Endothelial cell of umbilical vein (primary cell): ENCODE data around the gene TPST1. TPM values are rescaled to one million over a fixed set of nuclear protein-coding genes. Genes with fewer than 3 reads are reported as not detected.

Source experiments
- BruUV-seq: library from RNA; stranded (reverse); fragments of 400-500 nt; replicated peaks from 2 replicates; lab custom pipeline; 2021; lab: Mats Ljungman, UMichigan
- CTCF ChIA-PET: fragments of 300-600, 350-600 bp; sonication (Branson Sonifier 250); formaldehyde crosslinking; loops from one replicate; lab custom pipeline; 2021; ENCODE audit warnings: antibody characterized with exemption, inconsistent platforms; lab: Charles Lee
- POLR2A ChIA-PET: fragments of 300-600, 350-600 bp; sonication (Branson Sonifier 250); formaldehyde crosslinking; loops from one replicate; lab custom pipeline; 2021; ENCODE audit warnings: antibody characterized with exemption, inconsistent platforms; lab: Charles Lee
- DNase-seq: peaks from one replicate; pipeline ENCODE4 v3.0.0-alpha.2; 2011; ENCODE audit warnings: low read depth, low spot score
- FAIRE-seq: peaks from 2 replicates; lab custom pipeline; 2011; peaks lifted over from hg19 to GRCh38; lab: Jason Lieb, UNC
- H2AFZ ChIP-seq: 2 replicates; pipeline ENCODE4 v1.6.0; 2012; ENCODE audit warnings: low read depth, low read length, control low read depth, inconsistent platforms
- H3K27ac ChIP-seq: 2 replicates; pipeline ENCODE4 v1.5.1; 2011; ENCODE audit warnings: low read depth, mild to moderate bottlenecking, control low read depth, low read length, moderate library complexity; ENCODE audit not compliant: insufficient read depth
- H3K27me3 ChIP-seq, 2 experiments: 2 replicates each; pipeline versions ENCODE4 v1.6.0 to v1.6.1; 2011; ENCODE audit warnings: low read length in 2 of 2, mixed read lengths in 1 of 2; ENCODE audit not compliant: control insufficient read depth in 2 of 2, insufficient read depth in 2 of 2
- H3K36me3 ChIP-seq, 2 experiments: 2 replicates in 1 of 2; 3 replicates in 1 of 2; pipeline ENCODE4 v1.5.1; 2011; ENCODE audit warnings: low read length in 2 of 2, mild to moderate bottlenecking in 1 of 2, moderate library complexity in 1 of 2; ENCODE audit not compliant: control insufficient read depth in 2 of 2, insufficient read depth in 2 of 2; ENCODE audit errors: extremely low read depth in 1 of 2
- H3K4me1 ChIP-seq: 3 replicates; pipeline ENCODE4 v1.5.1; 2011; ENCODE audit warnings: mild to moderate bottlenecking, low read length; ENCODE audit not compliant: control insufficient read depth, insufficient read depth; ENCODE audit errors: extremely low read depth
- H3K4me2 ChIP-seq: 2 replicates; pipeline ENCODE4 v1.6.1; 2011; ENCODE audit warnings: low read length, control low read depth, mixed read lengths; ENCODE audit not compliant: insufficient read depth
- H3K4me3 ChIP-seq, 3 experiments: fragments of 200-600 bp in 1 of 3; sonication (generic), shearing (Covaris generic) in 1 of 3; replicated peaks in 1 of 3; 2 replicates each; pipeline ENCODE4 v1.5.1; 2011 to 2016; ENCODE audit warnings: control low read depth in 3 of 3, low read length in 3 of 3, mild to moderate bottlenecking in 2 of 3, inconsistent platforms in 1 of 3, low read depth in 1 of 3, moderate library complexity in 1 of 3; ENCODE audit not compliant: insufficient read depth in 1 of 3
- H3K79me2 ChIP-seq: 2 replicates; pipeline ENCODE4 v1.6.0; 2012; ENCODE audit warnings: low read length, inconsistent platforms; ENCODE audit not compliant: control insufficient read depth, insufficient read depth
- H3K9ac ChIP-seq: replicated peaks from 2 replicates; pipeline ENCODE3; 2011; ENCODE audit warnings: low read length, control low read depth; ENCODE audit not compliant: insufficient read depth; ENCODE audit errors: extremely low read depth
- H3K9me1 ChIP-seq: replicated peaks from 3 replicates; pipeline ENCODE4 v1.6.0; 2011; ENCODE audit warnings: mild to moderate bottlenecking, low read length; ENCODE audit not compliant: control insufficient read depth, insufficient read depth; ENCODE audit errors: extremely low read depth
- H3K9me3 ChIP-seq: replicated peaks from 2 replicates; pipeline ENCODE4 v1.5.1; 2012; ENCODE audit warnings: low read length, inconsistent platforms; ENCODE audit not compliant: control insufficient read depth, insufficient read depth
- H4K20me1 ChIP-seq: replicated peaks from 2 replicates; pipeline ENCODE3; 2011; ENCODE audit warnings: mild to moderate bottlenecking, low read length; ENCODE audit not compliant: control insufficient read depth, insufficient read depth; ENCODE audit errors: extremely low read depth
- CTCF ChIP-seq, 2 donors: IDR thresholded peaks; 1 replicate in 1 of 2; 2 replicates in 1 of 2; pipeline ENCODE4 v1.5.1; 2011; ENCODE audit warnings: low read length in 2 of 2, mild to moderate bottlenecking in 2 of 2, moderate library complexity in 2 of 2, control low read depth in 1 of 2, inconsistent platforms in 1 of 2, low read depth in 1 of 2; ENCODE audit not compliant: insufficient read depth in 1 of 2; ENCODE audit errors: extremely low read depth in 1 of 2
- EZH2 ChIP-seq: IDR thresholded peaks from 2 replicates; pipeline ENCODE4 v1.6.1; 2012; ENCODE audit warnings: borderline replicate concordance, low read depth, mild to moderate bottlenecking, moderate library complexity, low read length, inconsistent platforms; ENCODE audit not compliant: severe bottlenecking
- FOS ChIP-seq: IDR thresholded peaks from 2 replicates; pipeline ENCODE4 v1.6.1; 2011; ENCODE audit warnings: mild to moderate bottlenecking, low read length, moderate library complexity, borderline replicate concordance; ENCODE audit not compliant: insufficient read depth
- GATA2 ChIP-seq: IDR thresholded peaks from 2 replicates; pipeline ENCODE4 v1.7.0; 2011; ENCODE audit warnings: low read depth, mild to moderate bottlenecking, moderate library complexity, mixed read lengths, low read length; ENCODE audit not compliant: insufficient read length, insufficient read depth
- JUN ChIP-seq: IDR thresholded peaks from 2 replicates; pipeline ENCODE4 v1.6.1; 2011; ENCODE audit warnings: borderline replicate concordance, low read depth; ENCODE audit not compliant: insufficient read length, insufficient read depth
- MAX ChIP-seq: IDR thresholded peaks from 2 replicates; pipeline ENCODE4 v1.6.1; 2011; ENCODE audit not compliant: insufficient read depth, insufficient read length
- MYC ChIP-seq: IDR thresholded peaks from one replicate; pipeline ENCODE4 v1.6.1; 2011; ENCODE audit warnings: mild to moderate bottlenecking, low read depth, low read length
- POLR2A ChIP-seq: IDR thresholded peaks from 2 replicates; pipeline ENCODE4 v1.6.1; 2012; ENCODE audit warnings: low read depth, mild to moderate bottlenecking, control low read depth, low read length
- POLR2AphosphoS5 ChIP-seq: IDR thresholded peaks from 2 replicates; pipeline ENCODE4 v1.6.1; 2012; ENCODE audit warnings: low read depth, mild to moderate bottlenecking, control low read depth, low read length, moderate library complexity; ENCODE audit not compliant: insufficient read depth
- dilution Hi-C: fragments of 300-500 bp; cut with MboI; formaldehyde crosslinking; loops from one replicate; pipeline ENCODE4 v1.15.0; 2019; ENCODE audit warnings: low sequenced_read_pairs; ENCODE audit not compliant: extremely low pct_ligation_motif_present
- intact Hi-C: fragments of 100-400 bp; cut with micrococcal nuclease; formaldehyde crosslinking; loops from one replicate; pipeline ENCODE4 v1.10.0; 2022
- polyA plus RNA-seq, 4 experiments: library from polyadenylated mRNA; depleted of rRNA in 3 of 4; stranded (reverse) in 3 of 4; unstranded in 1 of 4; fragments of >200 nt; gene quantifications; 2 replicates each; pipeline versions ENCODE4 v1.2.1 to v1.2.3, GENCODE V29; 2011 to 2012; ENCODE audit warnings: missing spikeins in 1 of 4
- total RNA-seq: library from RNA; stranded (reverse); gene quantifications from 2 replicates; pipeline ENCODE4 v1.2.3, GENCODE V29; 2021

TPST1 gene
- total and polyA plus RNA-seq, 2 donors (not counting 3 experiments of a cell fraction or from before 2014, with no cell fraction given) = 18.7 to 21.0 TPM

- DNase-seq (no peak), FAIRE-seq (no peak)
- no peaks in the 10 kb centered on the region for H3K79me2 ChIP-seq
- H3K9me1 ChIP-seq = no peaks in the 10 kb centered on the region
- no peak overlapping the region for H3K9ac ChIP-seq
- no peak for TF ChIP-seq EZH2
- ChIA-PET CTCF (interaction anchor here (1.0 to 1.2 kb wide), 2 partner anchors 11 to 16 kb away, joined by 3 read pairs; no protein-coding TSS in a partner anchor), POLR2A (interaction anchor here (0.6 kb wide), 1 partner anchor 20 kb away, joined by 4 read pairs; no protein-coding TSS in a partner anchor)
- no peak overlapping the region for H3K4me2 ChIP-seq
- H3K4me3 ChIP-seq = no peak overlapping the region
- intact Hi-C loops (no loop called here), dilution Hi-C loops (no loop called here)
- no peak overlapping the region for H2AFZ ChIP-seq
- no peaks in the 10 kb centered on the region for H3K36me3 ChIP-seq
- H4K20me1 ChIP-seq = no peaks in the 10 kb centered on the region
- no peaks in the 10 kb centered on the region for H3K9me3 ChIP-seq
- no TSS peak for BruUV-seq
- no peaks in the 10 kb centered on the region for H3K4me1 ChIP-seq
- no peak overlapping the region for H3K27ac ChIP-seq
- H3K27me3 ChIP-seq = no peaks in the 10 kb centered on the region
These were observed 19.4 kb upstream of the TPST1 start for GRCh38 chr7:66185680-66186187.

- POLR2A ChIA-PET = no interaction called here
These were observed 18.1 kb upstream of the TPST1 start for GRCh38 chr7:66186991-66187390.

More at GRCh38 chr7:66186991-66187390, 18.1 kb upstream of the TPST1 start:
- FAIRE-seq (no peak), DNase-seq (no peak)
- Histone ChIP-seq H3K9me3 (no peaks in the 10 kb centered on the region), H3K9me1 (no peaks in the 10 kb centered on the region), H3K27ac (no peak overlapping the region), H3K4me3 (no peak overlapping the region), H3K79me2 (no peaks in the 10 kb centered on the region), H3K4me2 (no peak overlapping the region), H3K4me1 (no peaks in the 10 kb centered on the region), H4K20me1 (no peaks in the 10 kb centered on the region), H3K36me3 (no peaks in the 10 kb centered on the region), H2AFZ (no peak overlapping the region), H3K27me3 (no peaks in the 10 kb centered on the region), H3K9ac (no peak overlapping the region)
- intact Hi-C loops (no loop called here), dilution Hi-C loops (no loop called here)
- no peak for TF ChIP-seq MAX
- no peak for TF ChIP-seq POLR2A
- no peak for TF ChIP-seq GATA2
- no peak for TF ChIP-seq MYC
- no peak for TF ChIP-seq CTCF (IDR thresholded peaks at IDR 0.05; ENCODE audit: extremely low read depth in 1 of 2, insufficient read depth in 1 of 2, low read depth in 1 of 2, low read length in 2 of 2)
- TF ChIP-seq JUN = no peak
- TF ChIP-seq EZH2 = no peak
- no peak for TF ChIP-seq POLR2AphosphoS5
- TF ChIP-seq FOS = no peak
- BruUV-seq = no TSS peak
- CTCF ChIA-PET = interaction anchor here (1.4 kb wide), 1 partner anchor 11 kb away, joined by 3 read pairs; no protein-coding TSS in a partner anchor
